NCI-H1417 (cell line): Measurements from ENCODE around the gene HEPHL1.

ENCODE experiments used
- DNase-seq, 3 experiments: peaks; one replicate each; lab custom pipeline; 2025; lab: John Stamatoyannopoulos, UW

The HEPHL1 gene

DNA sequence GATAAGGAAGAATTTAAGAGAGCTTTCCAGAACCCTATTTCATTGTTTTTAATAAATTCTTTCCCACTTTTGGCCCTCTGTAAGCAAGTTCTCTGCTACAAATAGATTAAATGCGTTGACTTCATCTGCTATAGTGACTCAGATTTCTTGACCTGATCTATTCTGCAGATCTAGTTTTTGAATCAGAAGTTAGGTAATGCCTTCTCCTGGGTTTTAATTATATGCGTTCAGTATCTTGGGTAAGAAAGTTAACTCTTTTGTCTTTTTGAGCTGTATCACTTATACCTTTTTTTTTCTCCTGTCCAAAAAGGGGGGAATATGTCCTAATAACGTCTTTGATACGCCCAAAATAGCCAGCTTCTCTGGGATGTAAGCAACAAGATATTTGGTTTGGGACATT lies 2.4 kb upstream of the HEPHL1 start:
- no peak for DNase-seq

DNA sequence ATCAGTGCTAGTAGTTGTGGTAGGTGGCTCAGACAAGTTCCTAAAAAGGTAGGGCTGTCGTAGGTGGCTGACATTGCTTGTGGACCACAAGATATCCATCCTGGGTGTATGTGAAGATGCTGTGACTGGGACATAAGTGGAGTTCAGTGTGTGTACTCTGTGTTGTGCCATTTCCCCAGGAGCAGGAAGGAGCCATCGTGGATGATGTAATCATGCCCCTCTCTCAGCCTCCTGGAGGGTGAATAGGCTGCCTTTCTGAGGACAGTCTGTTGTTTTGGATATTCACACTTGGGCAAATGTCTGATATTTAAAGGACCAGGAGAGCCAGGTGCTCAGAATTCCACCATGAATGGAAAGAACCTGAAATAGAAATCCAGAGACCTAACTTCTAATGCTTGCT lies 2.7 kb downstream of the HEPHL1 start:
- no peak for DNase-seq

DNA sequence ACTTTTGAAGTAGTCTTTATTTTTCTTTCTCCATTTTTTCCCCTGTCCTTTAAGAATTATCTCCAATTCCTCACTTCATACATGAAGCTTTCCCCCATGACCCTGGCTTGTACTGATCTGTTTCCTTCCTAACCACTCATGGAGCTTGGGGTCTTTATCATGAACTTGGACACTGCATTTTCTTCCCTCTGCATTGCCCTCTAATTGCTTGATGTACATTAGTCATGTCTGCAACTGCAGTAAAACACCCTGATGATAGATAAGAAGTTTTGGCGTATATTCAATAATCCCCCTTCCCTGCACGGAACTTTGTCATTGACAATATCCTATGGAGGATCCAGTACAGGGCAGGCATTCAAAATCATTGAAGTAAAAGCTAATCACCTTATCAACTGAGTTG lies 3.4 kb downstream of the HEPHL1 start:
- no peak for DNase-seq

DNA sequence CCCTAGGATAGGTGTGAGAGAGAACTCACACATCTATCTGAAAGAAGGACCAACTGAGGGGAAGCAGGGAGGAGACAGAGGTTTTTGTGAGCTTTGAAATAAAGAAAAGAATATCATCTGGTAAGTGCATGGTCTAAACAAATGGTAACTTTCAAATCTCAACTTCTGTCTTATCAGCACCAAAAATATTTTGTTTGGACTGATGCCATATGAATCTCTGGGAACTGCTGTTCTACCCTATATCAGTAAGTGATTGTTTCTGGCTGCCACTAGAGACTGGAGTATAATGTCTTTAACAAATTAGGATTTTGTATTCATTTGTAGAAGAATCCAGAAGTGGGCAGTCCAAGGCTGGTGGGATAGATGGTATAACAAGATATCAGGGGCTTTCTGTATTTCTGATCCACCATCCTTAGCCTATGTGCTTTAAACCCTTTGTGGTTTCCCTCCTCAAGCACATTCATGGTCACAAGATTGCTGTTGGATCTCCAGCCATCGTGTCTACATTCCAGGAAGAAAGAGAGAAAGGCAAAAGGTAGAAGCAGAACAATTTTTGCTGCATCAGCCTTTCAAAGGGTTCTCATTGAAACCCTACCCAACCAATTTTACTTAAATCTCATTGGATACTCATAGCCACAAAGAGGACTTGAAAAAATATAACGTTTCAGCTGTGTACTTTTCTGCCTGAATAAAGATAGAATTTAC lies 4.7 kb downstream of the HEPHL1 start:
- DNase-seq, result no peak

DNA sequence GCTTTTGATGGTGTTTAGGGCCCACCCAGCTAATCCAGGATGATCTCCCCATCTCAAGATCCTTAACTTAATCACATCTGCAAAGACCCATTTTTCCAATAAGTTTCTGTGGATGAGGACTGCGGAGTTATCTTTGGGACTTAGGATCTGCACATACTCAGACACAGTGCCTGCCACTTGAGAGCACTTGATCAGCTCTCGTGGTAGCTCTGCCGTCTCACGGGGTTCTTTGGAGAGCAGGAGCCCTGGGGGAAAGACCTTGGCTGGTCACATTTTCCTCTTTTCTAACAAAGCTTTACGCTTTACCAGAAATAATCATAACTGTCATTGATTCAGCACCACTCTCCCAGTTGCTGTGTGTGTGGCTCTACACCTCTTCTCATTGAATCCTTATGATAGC lies 6.1 kb downstream of the HEPHL1 start:
- no peak for DNase-seq

DNA sequence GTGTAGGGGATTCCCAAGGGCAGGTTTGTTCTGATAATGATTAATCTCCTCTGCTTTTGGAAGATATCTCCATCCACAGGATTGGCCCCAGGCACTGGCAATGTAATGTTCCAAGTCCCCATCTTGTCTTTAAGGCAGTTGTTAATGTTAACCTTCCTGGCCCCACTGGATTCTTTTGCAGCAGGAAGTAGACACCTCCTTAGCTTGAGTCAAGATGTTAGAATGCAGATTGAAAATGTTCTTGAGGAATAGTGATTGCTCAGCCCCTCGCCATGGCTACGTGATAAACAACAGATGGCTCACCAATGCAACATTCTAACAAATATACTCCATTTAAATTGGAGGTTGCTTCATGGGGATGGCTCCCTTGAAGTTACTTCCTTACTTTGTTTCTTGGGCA lies 7.3 kb downstream of the HEPHL1 start:
- DNase-seq, result no peak

DNA sequence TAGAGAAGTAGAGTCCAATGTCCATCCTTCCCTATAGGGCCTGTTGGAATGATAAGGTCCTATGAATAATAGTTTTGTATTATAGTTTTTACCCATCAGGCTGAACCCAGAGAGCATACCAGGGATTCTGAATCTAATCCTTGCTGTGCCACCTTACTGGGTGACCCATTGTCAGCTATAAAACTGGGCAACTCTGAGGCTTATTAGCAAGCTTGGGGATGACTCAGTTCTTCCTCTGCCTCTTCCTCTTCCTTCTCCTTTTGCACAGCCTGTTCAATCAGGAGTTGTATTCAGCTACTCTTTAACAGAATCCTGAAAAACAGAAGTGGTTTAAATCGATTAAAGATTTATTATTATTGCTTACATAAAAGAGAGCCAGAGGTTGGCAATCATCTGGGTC lies 8.9 kb downstream of the HEPHL1 start:
- no peak for DNase-seq

DNA sequence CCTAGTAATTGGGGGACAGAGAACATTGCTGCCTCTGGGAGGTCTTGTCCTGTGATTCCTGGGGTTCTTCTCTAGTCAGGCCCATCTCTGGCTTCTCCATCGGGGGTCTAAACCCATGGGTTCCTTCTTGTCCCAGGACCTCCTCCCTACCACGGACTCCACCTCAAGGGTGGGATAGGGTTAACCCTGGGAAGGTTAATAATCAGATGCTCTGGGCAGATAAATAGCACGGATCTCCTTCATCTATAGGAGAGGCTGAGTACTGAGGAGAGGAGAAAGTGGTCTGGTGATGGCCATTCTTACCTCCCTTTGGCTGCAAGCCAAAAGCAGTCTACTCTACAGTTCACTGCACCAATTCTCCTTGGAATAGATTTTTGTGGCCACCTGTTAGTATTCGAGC lies 10.5 kb downstream of the HEPHL1 start:
- no peak for DNase-seq

DNA sequence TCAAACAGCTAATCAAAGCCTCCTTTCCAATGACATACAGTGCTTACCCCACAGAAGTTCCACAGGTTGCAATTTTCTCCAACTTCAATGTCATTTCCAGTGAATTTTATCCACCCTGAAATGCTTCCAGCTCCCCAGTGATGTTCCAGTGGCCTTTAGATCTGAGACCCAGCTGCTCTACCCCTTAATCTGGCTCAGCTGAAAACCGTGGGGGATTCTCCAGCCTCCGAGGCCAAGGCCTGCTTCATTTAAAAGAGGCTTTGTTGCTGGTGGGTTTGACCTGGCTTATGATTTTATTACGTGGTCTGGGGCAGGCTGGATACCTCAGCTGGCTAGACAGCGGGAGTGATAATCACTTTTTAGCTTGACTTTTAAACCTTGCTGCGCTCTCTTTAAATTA lies 10.9 kb downstream of the HEPHL1 start:
- no peak for DNase-seq

DNA sequence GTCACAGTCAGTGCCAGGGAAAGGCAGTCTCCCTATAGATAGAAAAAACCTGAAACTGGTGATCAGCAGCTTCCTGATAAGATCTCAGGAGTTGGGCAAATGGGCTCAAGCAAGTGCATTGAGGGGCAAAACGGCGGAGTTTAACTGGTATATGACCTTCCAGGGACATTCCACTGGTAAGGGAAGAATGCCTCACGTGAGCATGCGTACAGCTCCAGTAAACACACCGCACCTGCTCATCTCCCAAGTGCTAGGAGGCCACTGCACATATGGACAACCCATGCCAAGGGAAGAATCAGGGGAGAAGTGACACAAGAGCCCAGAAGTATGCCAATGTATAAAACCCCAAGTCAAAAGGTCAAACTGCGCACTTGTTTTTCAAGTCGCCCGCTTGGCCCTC lies 11.6 kb downstream of the HEPHL1 start:
- DNase-seq, result no peak

DNA sequence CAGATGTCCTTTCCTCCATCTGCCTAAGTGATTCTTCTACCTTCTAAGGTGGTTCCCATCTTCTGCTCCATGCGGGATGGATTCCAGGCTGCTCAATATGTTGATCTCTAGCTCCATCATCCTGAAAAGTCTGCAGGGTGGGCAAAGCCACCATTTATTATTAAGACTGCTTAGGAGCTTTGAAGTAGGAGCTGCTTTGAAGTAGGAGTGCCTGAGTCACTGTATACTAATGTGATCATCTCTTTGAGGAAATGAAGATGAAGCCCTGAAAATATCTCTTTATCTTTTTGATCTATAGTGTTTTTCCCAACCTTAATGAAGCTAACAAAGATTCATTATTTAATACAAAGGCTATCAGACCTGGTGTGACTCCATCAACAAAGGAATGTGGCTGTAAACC lies 13.1 kb downstream of the HEPHL1 start:
- DNase-seq, result no peak

DNA sequence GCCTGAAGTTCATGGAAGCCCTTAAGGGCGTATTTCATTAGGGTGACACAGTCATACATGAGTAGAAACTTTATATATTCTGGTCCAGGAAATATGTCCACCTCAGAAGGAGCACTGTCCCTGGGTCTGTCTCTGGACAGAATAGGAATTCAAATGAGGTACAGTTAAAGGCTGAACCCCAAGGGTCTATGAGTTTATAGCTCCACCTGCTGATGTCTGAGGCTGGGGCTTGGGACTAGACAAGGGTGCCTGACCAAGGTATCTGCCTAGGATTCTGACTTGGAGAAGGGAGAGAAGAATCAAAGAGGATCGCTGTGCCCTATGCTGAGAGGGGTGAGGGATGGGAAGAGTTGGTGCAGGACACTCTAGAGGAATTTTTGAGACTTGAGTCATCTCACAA lies 14.9 kb downstream of the HEPHL1 start:
- DNase-seq, result no peak

DNA sequence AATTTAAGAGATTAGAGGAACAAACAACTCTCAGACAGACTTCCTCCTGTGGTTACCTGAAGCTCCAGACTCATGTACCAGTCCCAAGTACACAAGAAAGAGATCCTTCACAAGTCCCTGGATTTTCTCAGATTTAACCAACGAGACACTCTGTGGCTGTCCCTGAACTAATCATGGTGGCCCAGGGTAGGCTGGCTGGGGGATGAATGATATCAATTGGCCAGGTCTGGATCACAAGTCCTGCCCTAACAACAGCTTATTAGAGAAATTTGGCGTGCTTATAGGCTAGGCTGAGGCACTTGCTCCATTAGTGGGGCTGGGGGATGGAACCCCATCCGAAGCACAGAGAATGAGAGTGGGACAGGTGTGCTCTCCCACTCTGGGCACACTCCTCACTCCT lies 22.1 kb downstream of the HEPHL1 start:
- DNase-seq, result no peak

DNA sequence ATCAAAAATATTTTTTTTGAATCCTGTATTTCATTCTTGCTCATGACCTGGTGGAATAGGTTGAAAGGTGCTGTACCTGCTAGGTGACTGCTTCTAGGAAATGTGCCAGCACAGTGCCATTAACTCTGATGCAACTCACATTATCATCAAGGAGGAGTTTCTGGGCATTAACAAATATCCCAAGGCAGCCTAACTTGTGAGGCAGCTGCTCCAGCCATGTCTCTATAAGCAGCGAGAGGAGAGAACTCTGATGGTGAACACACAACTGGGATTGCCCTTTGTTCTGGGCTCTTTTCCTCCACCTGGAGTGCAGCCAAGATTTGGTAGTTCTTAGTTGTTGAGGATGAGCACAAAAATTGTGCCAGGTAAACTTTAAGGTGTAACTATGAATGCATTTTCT lies 25.6 kb downstream of the HEPHL1 start:
- DNase-seq, result peak in 2 of 3 experiments; percentile 7 to 39

DNA sequence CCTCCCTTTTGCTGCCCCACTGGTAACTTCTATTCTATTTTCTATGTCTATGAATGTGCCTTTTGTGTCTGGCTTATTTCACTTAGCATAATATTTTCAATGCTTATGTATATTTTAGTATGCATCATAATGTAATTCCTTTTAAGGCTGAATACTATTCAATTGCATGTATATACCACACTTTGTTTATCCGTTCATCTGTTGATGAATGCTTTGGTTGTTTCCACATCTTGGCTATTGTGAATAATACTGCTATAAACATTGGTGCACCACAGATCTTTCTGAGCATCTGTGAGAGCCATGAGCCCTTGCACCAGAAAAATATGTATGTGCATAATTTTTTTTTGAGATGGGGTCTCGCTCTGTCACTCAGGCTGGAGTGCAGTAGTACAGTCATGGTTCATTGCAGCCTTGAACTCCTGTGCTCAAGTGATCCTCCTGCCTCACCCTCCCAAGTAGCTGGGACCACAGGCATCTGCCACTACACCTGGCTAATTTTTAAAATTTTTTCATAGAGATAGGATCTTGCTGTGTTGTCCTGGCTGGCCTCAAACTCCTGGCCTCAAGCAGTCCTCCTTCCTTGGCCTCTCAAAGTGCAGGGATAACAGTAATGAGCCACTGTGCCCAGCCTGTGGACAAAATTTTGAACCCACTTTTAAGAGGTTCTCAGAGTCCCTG lies 27.0 kb downstream of the HEPHL1 start:
- no peak for DNase-seq

DNA sequence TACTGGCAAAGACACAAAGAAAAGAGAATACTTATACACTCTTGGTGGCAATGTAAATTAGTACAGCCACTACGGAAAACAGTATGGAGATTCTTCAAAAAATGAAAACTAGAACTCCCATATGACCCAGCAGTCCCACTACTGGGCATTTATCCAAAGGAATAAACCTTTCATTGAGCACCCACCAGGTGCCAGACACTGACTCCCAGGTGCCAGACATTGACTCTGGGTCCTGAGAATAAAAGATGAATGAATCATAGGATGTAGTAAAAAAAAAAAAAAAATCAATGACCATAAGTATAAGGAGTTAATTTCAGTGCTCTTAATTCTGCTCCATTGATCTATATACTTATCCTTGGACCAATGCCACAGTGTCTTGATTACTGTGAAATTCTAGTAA lies 28.2 kb downstream of the HEPHL1 start:
- peak in 2 of 3 experiments; percentile 32 to 82 for DNase-seq

DNA sequence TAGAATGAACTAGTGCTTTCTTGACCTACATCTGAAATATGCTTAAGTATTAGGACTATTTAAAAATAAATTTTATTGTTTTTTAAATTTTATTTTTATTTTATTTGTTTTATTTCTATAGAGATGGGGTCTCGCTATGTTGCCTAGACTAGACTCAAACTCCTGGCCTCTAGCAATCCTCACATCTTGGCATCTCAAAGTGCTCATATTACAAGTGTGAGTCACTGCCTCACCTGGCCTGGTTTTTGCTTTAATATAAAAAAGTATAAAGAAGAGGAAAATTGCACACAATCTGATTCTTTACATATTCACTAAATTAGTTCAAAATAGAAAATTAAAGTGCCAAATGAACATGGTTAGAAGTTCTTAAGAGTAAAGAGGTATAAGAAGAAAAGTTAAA lies 37.5 kb downstream of the HEPHL1 start:
- no peak for DNase-seq

DNA sequence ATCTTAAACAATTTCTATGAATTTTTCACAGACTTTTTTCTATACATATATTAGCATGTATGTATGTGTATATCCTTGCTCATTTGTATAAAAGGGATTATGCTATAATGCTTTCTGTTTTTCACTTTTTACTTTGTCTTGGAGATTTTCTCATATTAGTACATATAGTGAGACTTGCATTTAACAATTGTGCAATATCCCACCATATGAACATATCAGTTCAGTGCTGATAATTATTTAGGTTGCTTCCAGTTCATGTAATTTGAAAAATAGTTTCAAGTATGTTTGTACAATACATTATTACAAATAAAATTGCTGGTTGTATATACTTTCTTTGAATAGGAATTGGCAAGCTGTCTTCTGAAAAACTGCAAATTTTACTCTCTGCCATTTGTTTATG lies 37.9 kb downstream of the HEPHL1 start:
- no peak for DNase-seq

DNA sequence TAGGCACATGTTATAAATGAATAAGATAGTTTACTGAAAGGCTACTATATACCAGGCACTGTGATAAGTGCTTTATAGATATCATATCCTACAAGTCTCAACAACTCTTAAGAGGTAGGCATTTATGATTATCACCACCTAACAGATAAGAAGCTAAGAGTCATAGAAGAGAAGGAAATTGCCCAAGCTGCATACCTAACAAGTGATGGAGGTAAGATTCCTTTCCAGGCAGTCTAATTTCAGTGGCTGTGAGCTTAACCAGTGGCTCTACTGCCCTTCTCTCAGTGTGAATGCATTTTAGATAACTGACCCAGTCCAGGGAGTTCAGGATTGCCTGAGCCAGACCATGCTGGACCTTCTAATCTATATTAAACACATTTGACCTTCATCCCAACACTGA lies 39.2 kb downstream of the HEPHL1 start:
- DNase-seq, result no peak

DNA sequence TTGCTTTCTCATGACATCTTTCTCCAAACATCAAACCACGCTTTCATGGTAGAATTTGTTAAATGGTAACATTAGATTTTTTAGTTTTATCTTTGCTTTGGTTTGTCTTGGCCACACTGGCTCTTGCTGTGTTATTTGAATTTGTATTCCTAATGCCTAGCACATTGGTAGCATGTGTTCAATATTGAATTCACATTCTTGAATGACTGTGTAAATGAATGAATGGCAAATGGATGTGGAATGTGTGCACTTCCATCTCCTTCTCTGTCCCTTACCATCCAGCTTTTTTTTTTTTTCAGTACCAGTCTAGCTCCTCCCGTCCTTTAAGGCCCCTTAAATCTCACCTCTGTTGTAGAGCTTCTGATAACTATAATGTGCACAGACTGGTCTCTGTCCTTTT lies 41.2 kb downstream of the HEPHL1 start:
- no peak for DNase-seq

DNA sequence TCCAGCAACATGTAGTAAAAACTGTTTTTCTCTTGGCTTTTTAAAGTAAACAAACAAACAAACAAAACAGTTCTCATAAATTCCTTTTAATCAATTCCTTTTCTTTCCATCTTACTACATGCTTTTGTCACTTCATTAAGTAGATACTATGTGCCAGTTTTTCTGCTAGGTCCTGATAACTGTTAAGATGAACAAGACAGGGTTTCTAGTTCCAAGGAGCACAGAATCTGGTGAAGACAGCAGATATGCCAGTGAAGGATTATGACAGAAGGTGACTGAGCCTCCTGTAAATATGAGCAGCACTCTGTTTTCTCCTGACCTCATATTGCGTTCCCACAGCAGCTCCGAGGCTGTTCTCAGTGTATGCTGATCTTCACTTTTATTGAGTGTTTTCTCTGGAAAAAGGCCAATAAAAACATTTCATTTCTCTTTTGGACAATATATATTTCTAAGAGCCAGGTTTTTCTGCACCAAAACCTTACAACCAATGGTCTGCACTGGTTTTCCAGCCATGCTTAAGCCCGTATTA lies 45.8 kb downstream of the HEPHL1 start:
- DNase-seq, result no peak

DNA sequence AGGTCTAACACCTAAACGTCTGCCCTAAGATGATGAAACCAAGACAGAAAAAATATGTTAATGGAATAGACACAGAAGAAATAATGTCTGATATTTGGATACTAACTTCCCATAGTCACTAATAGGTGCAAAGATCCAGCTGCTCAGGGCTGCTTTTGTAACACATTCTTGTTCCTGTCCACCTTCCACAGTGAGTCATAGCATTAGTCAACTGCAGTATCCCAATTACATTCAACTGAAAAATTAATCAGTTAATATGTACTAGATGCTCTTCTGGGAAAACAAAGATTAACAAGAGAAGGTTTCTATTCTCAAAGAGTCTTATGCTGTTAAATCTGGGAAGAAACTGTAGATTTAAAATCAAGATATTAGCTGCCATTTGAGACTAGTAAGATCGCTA lies 47.6 kb downstream of the HEPHL1 start:
- no peak for DNase-seq

DNA sequence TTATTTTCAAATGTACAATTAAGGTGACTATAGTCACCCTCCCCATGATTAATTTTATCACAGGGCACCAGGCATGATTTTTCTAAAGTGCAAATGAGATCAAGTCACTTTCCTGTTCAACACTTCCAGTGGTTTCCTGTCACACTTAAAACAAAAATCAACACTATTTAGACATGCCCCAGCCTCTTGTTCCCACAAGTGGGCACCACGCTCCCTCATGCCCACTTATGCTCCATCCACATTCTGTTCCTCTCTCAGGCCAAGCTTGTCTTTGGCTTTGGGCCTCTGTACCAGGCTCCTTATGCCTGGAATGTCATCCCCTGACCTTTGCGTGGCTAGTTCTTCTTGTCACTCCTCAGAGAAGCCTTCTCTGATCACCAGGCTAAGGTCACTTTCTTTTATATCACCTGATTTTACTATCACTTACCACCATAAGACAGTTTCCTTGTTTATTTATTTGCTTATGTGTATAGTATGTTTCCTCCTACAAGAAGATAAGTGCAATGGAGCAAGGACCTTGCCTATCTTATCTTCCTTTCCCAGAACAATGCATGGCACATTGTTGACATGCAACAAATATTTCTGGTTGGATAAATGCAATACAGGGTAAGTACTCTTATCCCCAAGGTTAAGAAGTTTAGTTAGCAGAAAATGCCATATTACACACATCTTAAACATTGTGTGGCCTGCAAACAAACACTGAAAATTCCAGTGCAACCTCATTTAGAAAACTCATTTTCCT lies 56.6 kb downstream of the HEPHL1 start:
- no peak for DNase-seq
